GM23248 (cell line): ENCODE measurements around the gene YY2.

Experiments
- EZH2 ChIP-seq: fragments of 200-600 bp; sonication (generic); IDR thresholded peaks from 2 replicates; pipeline ENCODE4 v1.6.1; 2018; ENCODE audit warnings: antibody characterized with exemption, mild to moderate bottlenecking; ENCODE audit not compliant: insufficient read depth, poor library complexity, severe bottlenecking
- EZH2phosphoT487 ChIP-seq: fragments of 200-600 bp; sonication (generic); IDR thresholded peaks from 2 replicates; pipeline ENCODE4 v1.6.1; 2018; ENCODE audit warnings: antibody characterized with exemption, moderate library complexity, mild to moderate bottlenecking, low read depth; ENCODE audit not compliant: insufficient read depth

DNA sequence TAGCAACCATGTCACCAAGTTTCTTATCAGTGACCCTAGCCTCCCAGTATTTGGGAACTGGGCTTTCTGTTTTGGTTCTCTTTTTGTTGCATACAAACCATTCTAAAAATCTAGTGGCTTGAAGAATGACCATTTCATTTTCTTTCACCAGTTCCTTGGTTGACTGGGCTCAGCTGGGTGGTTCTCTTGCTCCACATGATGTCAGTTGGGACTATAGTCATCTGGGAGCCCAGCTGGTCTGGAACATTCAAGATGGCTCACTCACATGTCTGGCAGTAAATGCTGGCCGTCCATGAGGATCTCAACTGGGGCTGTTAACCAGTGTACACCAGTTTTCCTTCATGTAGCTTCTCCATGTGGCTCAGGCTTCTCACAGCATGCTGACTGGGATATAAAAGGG, 44.0 kb upstream of the YY2 start:
- TF ChIP-seq EZH2, result no peak
- TF ChIP-seq EZH2phosphoT487, result no peak
